C4-2B (cell line): ENCODE measurements around the gene DEF6.
"Not testable (repeated sequence)": the region's sequence is repeated elsewhere in the genome, so short reads cannot be mapped to it uniquely, and the experiment has no call there.

Experiments used
- H3K27ac ChIP-seq: fragments of 450-650 bp; 2 replicates; pipeline ENCODE4 v1.5.1; 2017
- CTCF ChIP-seq: fragments of 450-650 bp; conservative IDR thresholded peaks from 2 replicates; pipeline ENCODE4 v1.5.1; 2017; ENCODE audit warnings: mild to moderate bottlenecking
- ZFX ChIP-seq: fragments of 450-650 bp; IDR thresholded peaks from 2 replicates; pipeline ENCODE4 v1.6.1; 2017

Gene DEF6

DNA sequence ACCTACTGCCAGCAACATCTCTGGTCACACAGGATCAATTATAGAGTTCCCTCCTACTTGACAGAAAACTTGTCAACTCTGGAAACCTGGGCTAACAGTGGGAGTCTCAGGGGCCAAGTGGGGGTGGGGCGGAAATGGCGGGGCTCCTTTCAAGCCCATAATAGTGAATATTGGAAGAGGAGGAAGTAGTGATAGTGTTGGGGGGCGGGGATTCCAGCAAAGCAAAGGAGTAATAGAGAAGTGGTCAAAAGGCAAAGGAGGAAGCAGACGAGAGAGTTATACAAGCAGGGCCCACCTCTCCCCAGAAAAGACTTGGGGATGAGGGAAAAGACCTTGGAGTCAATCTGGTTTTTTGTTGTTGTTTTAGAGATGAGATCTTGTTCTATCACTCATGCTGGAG lies 2.1 kb downstream of the DEF6 start:
- no peak for TF ChIP-seq CTCF
- TF ChIP-seq ZFX = no peak
- H3K27ac ChIP-seq = no peak overlapping the region

GRCh38 chr6:35300848-35301247 lies 3.2 kb downstream of the DEF6 start:
- H3K27ac ChIP-seq = no peak overlapping the region
- TF ChIP-seq CTCF (no peak), ZFX (no peak)

GRCh38 chr6:35302604-35303241 lies 5.1 kb downstream of the DEF6 start:
- TF ChIP-seq ZFX = no peak
- no peak for TF ChIP-seq CTCF
- no peak overlapping the region for H3K27ac ChIP-seq

GRCh38 chr6:35304299-35304698 lies 6.7 kb downstream of the DEF6 start:
- no peak overlapping the region for H3K27ac ChIP-seq
- no peak for TF ChIP-seq ZFX
- no peak for TF ChIP-seq CTCF

- no peak for TF ChIP-seq ZFX
- no peak for TF ChIP-seq CTCF
- H3K27ac ChIP-seq = no peak overlapping the region
Measured at GRCh38 chr6:35305117-35305516, 7.5 kb downstream of the DEF6 start.

- H3K27ac ChIP-seq = not testable (repeated sequence)
Measured at GRCh38 chr6:35307138-35307537, 9.5 kb downstream of the DEF6 start.

DNA sequence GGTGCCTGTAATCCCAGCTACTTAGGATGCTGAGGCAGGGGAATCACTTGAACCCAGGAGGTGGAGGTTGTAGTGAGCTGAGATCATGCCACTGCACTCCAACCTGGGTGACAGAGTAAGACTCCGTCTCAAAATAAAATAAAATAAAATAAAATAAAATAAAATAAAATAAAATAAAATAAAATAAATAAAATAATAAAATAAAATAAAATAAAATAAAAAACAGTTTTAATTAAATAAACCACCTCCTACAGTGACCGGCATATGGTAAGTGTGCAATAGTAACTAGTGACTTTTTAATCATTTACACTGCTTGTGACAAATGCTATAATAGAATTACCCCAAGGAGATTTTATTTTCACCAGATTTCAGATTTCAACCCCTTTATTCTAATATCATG lies 10.9 kb downstream of the DEF6 start:
- H3K27ac ChIP-seq = not testable (repeated sequence)

DNA sequence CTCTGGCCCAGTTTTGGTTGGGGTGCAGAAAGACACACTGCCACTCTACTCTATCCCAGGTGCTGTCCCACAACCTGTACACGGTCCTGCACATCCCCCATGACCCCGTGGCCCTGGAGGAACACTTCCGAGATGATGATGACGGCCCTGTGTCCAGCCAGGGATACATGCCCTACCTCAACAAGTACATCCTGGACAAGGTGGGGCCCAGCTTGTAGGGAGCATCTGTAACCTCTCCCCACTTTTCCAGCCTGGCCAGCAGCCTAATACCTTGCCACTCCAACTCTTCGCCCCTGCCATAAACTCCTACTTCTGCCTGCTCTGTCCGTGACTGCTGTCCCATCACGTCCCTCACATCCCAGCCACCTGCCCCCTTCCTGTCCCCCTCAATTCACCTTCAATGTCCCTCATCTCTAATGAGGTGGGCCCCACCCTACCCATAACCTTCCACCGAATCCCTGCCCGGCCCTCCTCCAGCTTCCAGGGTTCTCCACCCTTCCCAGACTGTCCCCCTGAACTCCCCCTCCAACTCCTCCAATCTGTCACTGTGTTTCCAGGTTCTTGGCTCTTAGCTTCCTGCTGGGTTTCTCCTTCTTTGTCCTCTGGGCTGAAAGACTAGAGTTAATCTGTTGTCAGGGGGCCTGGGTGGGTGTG lies 12.1 kb downstream of the DEF6 start:
- TF ChIP-seq CTCF = no peak
- TF ChIP-seq ZFX = no peak
- H3K27ac ChIP-seq = no peak overlapping the region
